GM19452 (cell line): ENCODE measurements around the gene SUN1.

ENCODE experiments used
- ATAC-seq: cut with Tn5 transposase; IDR thresholded peaks from one replicate; pipeline ENCODE4 v1.9.1; 2021; ENCODE audit not compliant: unreplicated experiment

Gene SUN1

DNA sequence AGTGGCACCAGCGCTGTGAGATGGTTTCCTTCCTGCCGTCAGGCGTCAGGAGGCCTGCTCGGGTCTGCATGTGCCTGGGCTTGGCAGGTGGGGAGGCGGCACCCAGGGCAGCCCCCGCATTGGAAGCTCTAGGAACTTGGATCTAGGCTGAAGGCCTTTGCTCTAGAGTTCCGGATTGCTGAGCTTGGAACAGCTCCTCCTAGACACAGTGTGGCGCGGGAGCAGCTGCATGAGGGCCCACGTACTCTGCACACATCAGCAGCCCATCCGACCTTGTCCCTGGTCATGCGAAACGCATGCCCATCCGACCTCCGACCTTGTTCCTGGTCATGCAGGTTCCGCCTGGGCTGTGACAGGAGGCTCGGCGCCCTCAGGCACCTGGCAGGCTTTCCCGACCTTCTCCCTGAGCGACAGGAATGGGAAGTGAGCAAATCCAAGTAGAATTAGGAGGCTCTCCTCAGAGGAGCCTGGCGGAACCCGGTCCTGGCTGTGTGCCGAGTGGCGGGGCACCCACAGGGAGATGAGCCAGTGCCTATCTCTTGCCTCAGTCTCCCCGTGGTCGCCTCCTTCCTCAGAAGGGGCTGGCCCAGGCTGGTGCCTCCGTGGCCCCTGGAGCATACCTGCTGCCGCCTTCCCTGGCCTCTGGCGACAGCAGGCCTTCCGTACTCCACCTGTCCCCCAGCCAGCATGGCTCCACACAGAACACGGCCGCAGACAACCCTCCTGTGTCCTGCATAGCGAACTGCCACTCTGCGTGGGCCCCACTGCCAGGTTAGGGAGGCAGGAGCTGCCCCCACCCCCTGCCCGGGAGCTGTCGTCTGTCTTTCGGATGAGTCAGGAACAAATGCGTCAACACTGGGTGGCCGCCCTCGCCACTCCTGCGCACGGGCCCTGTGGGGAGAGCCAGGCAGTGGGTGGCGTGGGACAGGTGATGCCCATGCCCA lies 56.1 kb downstream of the SUN1 start:
- no peak for ATAC-seq

DNA sequence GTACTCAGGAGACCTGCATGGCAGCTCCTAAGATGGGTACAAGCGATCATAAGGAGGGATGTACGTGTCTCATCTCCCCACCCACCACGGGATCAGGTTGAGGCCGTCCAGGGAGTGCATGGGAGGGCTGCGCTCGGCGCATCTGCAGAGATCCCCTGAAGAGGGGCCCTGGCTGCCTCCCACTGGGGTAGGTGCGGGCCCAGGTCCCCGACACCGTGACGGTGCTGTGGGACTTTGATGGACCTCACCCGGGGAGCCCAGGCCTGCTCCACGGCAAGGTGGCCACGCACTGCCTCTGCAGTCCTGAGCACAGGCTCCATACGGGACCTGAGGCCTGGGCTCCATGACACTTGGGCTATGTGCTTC lies 56.7 kb downstream of the SUN1 start:
- ATAC-seq, result no peak

DNA sequence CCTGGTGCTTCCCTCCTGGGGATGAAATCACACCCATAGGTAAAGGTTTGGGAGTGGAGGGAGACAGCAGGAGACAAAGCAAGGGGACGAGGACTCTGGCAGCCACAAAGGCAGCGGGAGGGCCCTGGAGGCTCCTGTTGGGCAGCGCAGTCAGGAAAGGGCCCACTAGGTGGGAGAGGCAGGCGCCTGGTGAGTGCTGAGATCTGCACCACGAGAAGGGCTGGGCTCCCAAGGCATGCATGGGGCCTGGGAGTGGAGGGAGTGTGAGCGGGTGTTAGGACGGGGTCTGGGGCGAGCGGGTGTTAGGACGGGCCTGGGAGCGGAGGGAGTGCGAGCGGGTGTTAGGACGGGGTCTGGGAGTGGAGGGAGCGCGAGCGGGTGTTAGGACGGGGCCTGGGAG lies 57.1 kb downstream of the SUN1 start:
- ATAC-seq, result no peak

DNA sequence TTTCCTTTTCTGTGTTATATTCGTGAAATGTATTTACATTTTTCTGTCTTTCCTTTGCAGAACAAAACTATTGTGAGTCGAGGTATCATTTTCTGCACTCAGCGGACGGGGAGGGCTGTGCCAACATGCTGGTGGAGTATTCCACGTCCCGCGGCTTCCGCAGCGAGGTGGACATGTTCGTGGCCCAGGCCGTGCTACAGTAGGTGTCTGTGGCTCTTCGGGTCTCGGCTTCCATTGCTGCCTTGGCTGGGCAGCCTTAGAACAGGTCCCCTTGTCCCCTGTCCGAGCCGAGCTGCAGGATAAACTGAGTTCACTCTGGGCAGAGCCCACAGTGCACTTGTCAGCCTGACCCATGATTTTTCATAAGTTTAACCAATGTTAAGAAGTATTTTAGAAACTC lies 58.6 kb downstream of the SUN1 start:
- no peak for ATAC-seq

DNA sequence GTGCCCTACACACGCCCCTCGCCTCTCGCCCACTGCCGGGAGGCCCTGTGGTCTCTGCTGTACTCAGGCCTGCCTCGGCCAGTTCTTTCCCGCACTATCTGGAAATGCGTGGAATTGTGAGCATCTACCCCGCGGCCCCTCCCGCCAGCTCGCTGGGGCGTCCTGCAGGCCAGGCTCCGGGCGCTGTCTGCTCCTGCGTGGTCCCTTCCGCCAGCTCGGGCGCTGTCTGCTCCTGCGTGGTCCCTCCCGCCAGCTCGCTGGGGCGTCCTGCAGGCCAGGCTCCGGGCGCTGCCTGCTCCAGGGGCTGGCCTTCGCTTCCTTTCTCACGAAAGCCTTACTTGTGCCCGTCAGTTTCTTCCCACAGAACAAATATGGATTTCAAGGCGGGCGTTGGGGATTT lies 59.0 kb downstream of the SUN1 start:
- ATAC-seq, result no peak

DNA sequence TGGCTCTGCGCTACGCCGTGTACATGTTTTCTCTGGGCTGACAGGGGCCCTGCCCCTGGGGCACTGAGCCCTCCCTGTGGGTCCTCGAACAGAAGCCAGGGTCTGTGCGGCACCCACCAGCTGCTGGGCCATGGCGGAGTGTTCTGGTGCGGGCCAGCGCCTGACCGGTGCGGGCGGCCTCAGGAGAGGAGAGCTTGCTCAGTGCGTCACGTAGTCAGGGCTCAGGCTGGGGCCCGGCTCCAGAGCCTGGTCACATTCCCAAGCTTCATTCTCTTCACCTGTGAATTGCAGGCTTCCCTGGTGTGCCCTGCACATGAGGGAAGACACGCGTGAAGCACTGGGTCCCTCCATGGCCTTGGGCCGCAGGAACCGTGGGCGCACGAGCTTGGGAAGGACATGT lies 59.5 kb downstream of the SUN1 start:
- no peak for ATAC-seq

DNA sequence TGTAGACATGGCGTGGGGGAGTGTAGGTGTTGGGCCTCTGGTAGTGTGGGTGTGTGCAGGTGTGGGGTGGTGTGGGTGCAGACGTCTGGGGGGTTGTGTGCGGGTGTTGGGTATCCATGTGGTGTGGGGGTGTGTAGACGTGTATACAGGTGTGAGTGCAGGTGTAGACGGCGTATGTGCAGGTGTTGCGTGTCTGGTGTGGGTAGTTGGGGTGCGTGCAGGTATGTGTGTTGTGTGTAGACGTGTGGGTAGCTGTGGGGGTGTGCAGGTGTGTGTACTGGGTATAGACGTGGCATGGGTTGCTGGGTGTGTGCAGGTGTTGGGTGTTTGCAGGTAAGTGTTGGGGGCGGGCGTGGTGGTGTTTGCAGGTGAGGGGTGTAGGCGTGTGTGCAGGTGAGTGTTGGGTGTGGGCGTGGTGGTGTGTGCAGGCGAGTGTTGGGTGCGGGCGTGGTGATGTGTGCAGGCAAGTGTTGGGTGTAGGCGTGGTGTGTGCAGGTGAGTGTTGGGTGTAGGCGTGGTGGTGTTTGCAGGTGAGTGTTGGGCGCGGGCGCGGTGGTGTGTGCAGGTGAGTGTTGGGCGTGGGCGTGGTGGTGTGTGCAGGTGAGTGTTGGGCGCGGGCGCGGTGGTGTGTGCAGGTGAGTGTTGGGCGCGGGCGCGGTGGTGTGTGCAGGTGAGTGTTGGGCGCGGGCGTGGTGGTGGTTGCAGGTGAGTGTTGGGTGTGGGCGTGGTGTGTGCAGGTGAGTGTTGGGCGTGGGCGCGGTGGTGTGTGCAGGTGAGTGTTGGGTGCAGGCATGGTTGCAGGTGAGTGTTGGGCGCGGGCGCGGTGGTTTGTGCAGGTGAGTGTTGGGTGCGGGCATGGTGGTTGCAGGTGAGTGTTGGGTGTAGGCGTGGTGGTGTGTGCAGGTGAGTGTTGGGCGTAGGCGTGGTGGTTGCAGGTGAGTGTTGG lies 60.6 kb downstream of the SUN1 start:
- ATAC-seq, result no peak

DNA sequence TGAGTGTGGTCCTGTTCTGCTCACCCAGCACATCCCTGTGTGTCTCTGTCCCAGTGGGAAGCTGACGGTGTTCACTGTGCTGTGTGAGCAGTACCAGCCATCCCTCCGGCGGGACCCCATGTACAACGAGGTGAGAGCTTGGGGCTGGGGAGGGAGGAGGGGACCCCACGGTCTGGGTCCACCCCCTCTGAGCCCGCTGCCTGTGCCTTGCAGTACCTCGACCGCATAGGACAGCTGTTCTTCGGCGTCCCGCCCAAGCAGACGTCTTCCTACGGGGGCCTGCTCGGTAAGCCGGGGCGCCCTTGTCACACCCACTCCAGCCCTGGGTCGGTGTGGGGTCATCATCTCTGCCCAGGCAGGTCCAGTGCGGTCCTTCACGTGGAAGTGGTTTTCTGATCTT lies 61.4 kb downstream of the SUN1 start:
- no peak for ATAC-seq

DNA sequence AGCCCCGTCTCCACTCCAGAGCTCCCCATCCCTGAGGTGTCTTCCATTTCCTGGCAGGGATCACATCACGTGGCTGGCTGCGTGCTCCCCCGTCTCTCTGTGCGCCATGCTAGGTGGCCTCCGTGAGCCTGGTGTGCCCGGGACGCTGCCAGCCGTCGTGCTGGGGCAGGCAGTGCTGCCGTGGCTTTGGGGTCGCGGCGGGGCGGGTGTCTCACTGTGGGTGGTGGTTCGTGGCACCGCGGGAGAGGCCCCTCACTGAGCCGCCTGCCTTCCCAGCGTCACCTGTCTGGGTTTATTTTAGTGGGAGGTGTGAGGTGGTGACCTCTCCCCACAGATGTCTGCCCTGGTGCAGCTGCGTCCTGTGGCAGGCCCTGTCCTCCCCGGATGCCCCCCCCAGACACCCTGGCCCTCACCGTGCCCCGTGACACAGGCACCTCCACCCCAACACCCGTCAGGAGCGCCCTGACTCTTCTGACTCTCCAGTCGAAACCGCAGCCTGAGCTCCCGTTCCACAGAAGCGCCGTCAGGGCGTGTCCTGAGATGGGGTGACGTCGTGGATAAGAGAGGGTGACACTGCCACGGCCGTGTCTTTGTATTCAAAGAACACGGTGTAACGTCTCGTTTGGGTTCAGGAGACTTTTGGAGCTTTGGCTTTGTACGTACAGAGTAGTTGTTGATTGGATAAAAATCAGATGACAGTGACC lies 62.0 kb downstream of the SUN1 start:
- no peak for ATAC-seq

DNA sequence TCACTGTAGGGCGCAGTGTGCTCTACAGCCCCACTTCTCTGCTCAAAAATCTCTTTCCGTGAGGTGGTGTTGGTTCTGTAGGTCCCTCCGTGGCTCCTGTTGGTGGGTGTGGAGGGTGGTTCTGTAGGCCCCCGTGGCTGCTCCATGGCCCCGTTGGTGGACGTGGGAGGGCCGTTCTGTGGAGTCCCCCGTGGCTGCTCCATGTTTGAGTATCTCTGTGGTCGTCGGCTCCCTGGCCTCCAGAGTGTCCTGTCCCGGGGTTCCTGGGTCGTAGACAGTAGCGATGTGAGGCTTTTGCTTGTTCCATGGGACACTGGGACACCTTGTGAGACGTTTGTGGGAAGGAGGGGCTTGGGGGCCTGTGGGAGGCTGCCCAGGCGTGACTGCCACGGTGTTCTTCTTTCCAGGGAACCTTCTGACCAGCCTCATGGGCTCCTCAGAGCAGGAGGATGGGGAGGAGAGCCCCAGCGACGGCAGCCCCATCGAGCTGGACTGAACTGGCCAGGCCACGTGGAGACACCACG lies 62.7 kb downstream of the SUN1 start:
- no peak for ATAC-seq

DNA sequence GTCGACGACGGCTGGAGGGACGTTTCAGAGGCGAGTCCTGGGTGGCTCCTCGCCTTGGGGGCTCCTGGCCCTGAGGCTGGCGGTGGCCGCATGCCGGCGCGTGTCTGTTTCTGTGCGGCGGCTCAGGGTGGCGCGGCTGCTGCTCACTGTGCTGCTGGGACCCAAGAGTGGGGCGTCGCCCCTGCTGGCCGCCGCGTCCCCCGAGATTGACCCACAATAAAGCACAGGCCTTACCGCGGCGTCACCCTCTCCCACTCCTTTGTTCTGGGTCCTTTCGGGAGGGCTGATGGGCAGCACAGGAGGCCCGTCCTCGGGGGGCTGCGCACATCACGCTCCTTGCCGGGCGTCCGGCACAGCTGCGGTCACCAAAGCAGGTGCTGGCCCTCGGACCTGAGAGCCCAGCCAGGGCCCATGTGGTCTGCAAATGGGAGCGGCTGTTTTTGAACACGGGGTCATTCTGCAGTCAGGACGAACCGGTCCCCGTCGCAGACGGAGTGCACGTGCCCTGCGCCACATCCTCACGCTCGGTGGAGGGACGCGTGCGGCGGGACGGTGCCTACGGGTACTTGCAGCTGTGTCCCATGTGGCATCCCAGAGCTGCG lies 63.3 kb downstream of the SUN1 start:
- ATAC-seq, result no peak

DNA sequence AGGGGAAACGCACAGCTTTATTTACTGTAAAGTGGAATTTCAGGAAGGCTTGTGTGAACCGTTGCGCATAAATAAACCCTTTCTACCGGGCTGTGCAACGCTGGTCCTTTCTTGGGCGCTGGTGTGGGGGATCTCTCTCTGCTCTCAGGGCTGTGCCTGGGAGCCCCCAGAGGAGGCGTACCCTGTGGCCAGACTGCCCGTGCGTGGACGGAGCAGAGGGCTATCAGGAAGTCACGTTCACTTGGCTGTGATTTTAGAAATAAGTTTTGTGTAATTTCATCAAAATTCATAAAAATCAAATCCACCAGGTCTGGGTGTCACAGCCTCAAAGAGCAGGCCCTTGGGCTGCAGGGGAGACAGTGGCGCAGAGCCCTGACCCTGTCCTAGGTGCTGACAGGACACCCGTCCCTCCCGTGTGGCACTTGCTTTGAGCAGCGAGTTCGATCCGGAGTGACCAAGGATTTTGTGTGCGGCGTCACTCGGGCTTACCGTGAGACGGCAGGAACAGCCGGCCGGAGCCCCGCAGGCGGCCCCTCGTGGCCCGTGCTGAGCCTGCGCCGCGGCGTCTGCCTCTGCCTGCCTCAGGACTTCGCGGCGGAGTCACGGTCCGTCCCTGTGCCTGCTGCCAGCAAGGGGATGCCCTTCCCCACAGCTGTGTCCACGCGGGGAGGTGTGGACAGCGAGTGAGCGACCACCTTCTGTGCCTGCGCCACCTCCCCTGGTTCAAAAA lies 64.2 kb downstream of the SUN1 start:
- no peak for ATAC-seq

DNA sequence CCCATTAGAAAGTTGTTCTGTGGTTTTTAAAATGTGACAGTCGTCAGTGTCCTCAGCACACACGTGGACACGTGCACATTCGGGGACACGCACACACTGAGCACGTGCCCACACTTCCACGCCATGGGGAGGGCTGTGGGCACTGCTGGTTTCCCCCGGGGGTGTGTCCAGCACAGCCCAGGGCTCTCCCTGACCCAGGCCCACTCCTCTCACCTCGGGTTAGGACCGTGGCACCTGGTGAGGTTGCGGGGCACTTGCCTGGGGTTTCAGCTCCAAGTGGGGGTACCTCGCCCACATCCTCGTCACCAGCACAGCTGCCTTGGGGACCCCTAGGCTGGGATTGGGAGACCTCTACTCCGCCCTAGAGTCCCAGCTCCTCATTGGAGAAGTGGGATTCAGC lies 64.8 kb downstream of the SUN1 start:
- ATAC-seq, result no peak

DNA sequence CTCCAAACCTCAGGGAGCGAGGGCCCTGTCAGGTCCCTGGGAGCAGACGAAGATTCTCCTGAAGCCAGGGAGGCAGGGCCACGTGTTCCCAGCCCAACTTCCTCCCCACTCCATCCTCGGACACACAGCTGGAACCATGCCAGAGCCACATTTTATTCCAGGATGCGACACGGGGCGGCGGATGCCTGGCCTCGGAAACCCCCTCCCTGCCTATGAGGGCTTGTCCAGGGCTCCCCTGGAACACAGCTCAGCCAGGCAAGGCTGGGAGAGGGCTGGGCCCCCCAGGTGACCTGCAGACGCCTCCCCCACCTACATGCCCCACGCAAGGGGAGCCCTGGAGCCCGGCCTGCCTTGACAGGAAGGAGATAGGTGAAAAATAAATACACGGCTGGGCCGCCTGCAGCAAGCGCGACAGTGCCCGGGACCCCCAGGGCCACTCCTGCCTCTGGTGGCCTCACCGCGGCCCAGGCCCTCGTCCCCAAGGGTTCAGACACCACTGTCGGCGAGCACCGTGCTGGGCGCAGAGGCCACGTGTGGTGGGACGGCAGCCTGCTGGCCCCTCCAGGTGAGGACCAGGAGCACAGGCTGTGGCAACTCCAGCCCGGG lies 65.6 kb downstream of the SUN1 start:
- ATAC-seq, result no peak

DNA sequence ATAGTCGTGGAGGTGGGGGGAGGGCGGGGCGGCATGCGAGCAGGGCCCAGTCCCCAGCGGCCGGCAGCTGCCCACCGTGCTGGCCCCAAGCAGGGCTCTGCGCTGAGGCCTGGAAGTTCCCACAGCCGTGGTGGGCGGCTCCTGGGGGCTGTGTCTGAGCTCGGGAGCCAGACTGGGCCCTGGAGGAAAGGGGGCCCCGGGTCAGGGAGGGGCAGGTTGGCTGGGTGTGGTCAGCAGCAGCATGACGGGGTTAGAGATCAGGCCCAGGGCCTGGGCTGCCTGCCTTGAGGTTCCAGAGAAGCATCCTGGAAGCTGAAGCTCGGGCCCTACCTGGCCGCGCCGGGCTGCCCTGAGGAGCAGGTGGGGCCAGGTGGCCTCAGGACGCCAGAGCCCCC lies 66.2 kb downstream of the SUN1 start:
- ATAC-seq, result no peak

DNA sequence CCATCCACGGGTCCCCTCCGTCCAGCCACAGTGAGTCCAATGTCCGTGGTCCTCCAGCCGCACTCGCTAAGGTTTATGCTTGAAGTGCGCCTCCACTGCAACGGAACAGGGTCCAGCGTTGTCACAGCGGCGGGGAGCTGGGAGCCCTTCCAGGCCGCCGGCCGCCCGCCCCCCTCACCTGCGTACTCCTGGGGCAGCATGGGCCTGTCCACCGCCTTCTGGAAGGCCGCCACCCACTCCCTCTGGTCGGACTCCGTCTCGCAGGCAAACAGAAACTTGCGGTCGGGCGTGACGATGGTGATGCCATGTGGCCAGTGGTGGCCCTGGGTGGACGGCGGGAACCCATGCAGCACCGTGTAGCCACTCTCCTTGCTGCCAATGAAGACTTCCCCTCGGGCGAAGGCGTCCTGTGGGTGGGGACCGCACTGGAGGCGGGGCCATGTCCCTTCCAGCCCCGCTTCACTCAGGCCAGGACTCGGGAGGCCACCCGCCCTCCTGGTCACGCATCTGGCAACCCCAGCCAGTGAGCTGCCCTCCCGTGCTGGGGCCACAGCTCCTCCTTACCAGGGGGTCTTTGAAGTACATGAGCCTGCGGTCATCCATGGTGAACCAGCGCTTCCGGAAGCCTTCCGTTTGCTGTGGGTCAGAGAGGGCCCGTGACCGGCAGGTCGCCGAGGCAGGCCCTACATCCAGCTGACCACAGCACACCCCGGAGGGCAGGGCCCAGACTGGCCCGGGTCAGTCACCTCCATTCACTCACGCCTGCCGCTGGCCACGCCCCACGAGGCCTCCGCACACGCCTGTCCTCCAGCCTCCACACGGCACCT lies 66.8 kb downstream of the SUN1 start:
- ATAC-seq, result no peak

DNA sequence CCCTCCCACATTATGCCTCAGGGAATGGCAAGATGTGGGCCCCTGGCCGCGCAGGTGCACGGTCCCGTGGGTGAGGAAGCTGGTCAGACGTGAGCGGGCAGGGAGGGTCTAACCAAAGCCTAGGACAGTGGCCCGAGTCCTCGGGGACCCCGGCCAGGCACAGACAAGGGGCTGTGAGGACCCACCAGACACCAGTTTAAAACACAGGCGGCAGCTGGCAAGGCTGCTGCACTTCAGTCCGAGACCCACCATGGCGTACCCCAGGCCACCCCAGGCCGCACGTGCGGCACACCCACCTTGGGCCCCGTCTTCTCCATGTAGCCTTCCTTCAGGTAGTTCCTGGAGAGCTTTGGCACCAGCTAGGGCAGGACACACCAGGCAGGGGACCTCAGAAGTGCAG lies 67.5 kb downstream of the SUN1 start:
- ATAC-seq, result no peak

DNA sequence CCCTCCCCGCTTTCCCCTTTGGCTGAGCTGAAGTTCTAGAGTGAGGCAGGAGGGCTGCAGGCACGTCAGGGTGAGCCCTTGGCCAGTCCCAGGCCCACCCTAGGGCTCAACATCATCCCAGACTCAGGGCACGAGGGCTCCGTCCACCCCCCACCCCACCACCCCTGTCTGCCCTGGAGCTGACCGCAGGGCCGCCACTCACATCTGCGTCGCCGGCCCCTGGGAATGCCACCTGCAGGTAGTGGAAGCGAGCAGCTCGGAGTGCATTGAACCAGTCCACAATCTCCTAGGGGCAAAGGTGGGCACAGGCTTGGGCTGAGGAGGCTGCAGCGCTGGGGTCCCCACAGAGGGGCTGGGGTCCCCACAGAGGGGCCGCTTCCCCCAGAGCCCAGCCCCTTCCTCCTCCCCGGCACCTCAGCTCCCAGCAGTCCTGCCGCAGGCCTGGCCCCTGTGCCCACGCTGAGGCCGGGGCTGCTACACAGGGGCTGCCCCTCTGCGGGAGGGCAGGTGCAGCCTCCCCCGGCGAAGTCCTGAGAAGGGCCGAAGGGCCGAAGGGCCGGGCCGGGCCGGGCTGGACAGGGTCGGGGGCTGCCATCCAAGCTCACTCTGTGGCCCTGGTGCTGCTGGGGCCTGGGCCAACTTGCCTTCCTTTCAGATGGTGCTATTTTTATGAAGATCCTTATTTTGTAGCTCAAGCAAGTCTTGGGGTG lies 68.2 kb downstream of the SUN1 start:
- no peak for ATAC-seq
